NB4 (cell line): ENCODE measurements around the gene CAMK2N1.

Source experiments
- MYC ChIP-seq: IDR thresholded peaks from 2 replicates; pipeline ENCODE4 v1.6.1; 2011; ENCODE audit warnings: low read depth, low read length
- POLR2A ChIP-seq: IDR thresholded peaks from 2 replicates; pipeline ENCODE4 v1.6.1; 2011; ENCODE audit warnings: mild to moderate bottlenecking; ENCODE audit not compliant: insufficient read length; ENCODE audit errors: extremely low read depth
- TF ChIP-seq, protein P1 (sequence below): IDR thresholded peaks from one replicate; pipeline ENCODE4 v1.5.1; 2012; ENCODE audit warnings: low read depth, low read length

DNA sequence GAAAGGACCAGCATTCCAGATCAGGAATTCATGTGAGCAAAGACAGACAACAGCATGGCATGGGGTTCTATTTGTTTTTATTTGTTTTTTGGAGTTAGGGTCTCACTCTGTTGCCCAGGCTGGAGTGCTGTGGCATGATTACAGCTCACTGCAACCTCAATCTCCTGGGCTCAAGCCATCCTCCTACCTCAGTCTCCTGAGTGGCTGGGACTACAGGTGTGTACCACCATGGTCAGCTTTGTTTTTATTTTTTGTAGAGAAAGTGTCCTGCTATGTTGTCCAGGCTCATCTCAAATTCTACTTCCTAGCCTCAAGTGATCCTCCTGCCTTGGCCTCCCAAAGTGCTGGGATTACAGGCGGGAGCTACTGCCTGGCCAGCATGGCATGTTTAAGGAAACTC is 9.7 kb upstream of the CAMK2N1 start:
- TF ChIP-seq, protein P1, sequence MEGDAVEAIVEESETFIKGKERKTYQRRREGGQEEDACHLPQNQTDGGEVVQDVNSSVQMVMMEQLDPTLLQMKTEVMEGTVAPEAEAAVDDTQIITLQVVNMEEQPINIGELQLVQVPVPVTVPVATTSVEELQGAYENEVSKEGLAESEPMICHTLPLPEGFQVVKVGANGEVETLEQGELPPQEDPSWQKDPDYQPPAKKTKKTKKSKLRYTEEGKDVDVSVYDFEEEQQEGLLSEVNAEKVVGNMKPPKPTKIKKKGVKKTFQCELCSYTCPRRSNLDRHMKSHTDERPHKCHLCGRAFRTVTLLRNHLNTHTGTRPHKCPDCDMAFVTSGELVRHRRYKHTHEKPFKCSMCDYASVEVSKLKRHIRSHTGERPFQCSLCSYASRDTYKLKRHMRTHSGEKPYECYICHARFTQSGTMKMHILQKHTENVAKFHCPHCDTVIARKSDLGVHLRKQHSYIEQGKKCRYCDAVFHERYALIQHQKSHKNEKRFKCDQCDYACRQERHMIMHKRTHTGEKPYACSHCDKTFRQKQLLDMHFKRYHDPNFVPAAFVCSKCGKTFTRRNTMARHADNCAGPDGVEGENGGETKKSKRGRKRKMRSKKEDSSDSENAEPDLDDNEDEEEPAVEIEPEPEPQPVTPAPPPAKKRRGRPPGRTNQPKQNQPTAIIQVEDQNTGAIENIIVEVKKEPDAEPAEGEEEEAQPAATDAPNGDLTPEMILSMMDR = no peak
- TF ChIP-seq POLR2A (no peak), MYC (no peak)
